H1 (cell line): Measurements from ENCODE around the gene GON4L. TPM values are rescaled to one million over a fixed set of nuclear protein-coding genes. Genes with fewer than 3 reads are reported as not detected.

Source experiments
- CTCF ChIA-PET: fragments of 300-600 bp; sonication (Branson Sonifier 250); formaldehyde crosslinking; loops from one replicate; lab custom pipeline; 2021; ENCODE audit not compliant: partially characterized antibody; lab: Charles Lee
- POLR2A ChIA-PET: fragments of 300-600 bp; sonication (Branson Sonifier 250); formaldehyde crosslinking; loops from one replicate; lab custom pipeline; 2021; ENCODE audit warnings: inconsistent platforms; ENCODE audit not compliant: partially characterized antibody; lab: Charles Lee
- DNase-seq, 2 experiments: peaks; one replicate each; pipeline versions ENCODE4 v3.0.0 to v3.0.0-alpha.2; 2010 to 2022; ENCODE audit warnings: low spot score in 2 of 2, low read depth in 1 of 2, mixed read lengths in 1 of 2
- FAIRE-seq: peaks from 2 replicates; lab custom pipeline; 2011; peaks lifted over from hg19 to GRCh38; lab: Jason Lieb, UNC
- H2AFZ ChIP-seq: 2 replicates; pipeline ENCODE4 v1.8.1; 2012; ENCODE audit warnings: low read length, inconsistent platforms
- H2AK5ac ChIP-seq: 2 replicates; pipeline ENCODE4 v1.6.1; 2013; ENCODE audit warnings: low read depth, low read length
- H2BK120ac ChIP-seq: replicated peaks from 2 replicates; pipeline ENCODE3; 2013; ENCODE audit warnings: low read depth, low read length, inconsistent platforms
- H2BK12ac ChIP-seq: 2 replicates; pipeline ENCODE4 v1.6.1; 2013; ENCODE audit warnings: low read depth, low read length
- H2BK15ac ChIP-seq: 2 replicates; pipeline ENCODE4 v1.6.1; 2013; ENCODE audit warnings: low read length
- H2BK20ac ChIP-seq: 2 replicates; pipeline ENCODE4 v1.6.1; 2013; ENCODE audit warnings: low read length
- H2BK5ac ChIP-seq: 2 replicates; pipeline ENCODE4 v1.6.1; 2013; ENCODE audit warnings: low read depth, low read length
- H3K14ac ChIP-seq: 2 replicates; pipeline ENCODE4 v1.6.1; 2013; ENCODE audit warnings: inconsistent platforms; ENCODE audit not compliant: insufficient read length
- H3K18ac ChIP-seq: 2 replicates; pipeline ENCODE4 v1.6.1; 2013; ENCODE audit warnings: low read length; ENCODE audit errors: extremely low read depth
- H3K23ac ChIP-seq: 2 replicates; pipeline ENCODE4 v1.6.1; 2013; ENCODE audit warnings: inconsistent platforms; ENCODE audit not compliant: insufficient read length
- H3K23me2 ChIP-seq: 2 replicates; pipeline ENCODE4 v1.6.1; 2013; ENCODE audit warnings: low read depth, low read length
- H3K27ac ChIP-seq: 2 replicates; pipeline ENCODE4 v1.6.1; 2011; ENCODE audit warnings: low read depth, low read length, inconsistent platforms
- H3K27me3 ChIP-seq, 4 experiments: replicated peaks in 1 of 4; 1 replicate in 1 of 4; 2 replicates in 3 of 4; pipeline versions ENCODE4 v1.6.1 to v1.8.1; 2011 to 2013; ENCODE audit warnings: low read length in 3 of 4, mild to moderate bottlenecking in 3 of 4, inconsistent platforms in 2 of 4, mixed read lengths in 2 of 4, moderate library complexity in 1 of 4; ENCODE audit not compliant: control insufficient read depth in 3 of 4, insufficient read depth in 3 of 4; ENCODE audit errors: extremely low read depth in 1 of 4
- H3K36me3 ChIP-seq, 4 experiments: 2 replicates each; pipeline versions ENCODE4 v1.6.1 to v1.8.1; 2011 to 2013; ENCODE audit warnings: mild to moderate bottlenecking in 4 of 4, low read length in 3 of 4, moderate library complexity in 2 of 4, control low read depth in 1 of 4, inconsistent platforms in 1 of 4; ENCODE audit not compliant: insufficient read depth in 4 of 4, control insufficient read depth in 2 of 4
- H3K4ac ChIP-seq: replicated peaks from 2 replicates; pipeline ENCODE3; 2013; ENCODE audit warnings: low read length, low read depth, mixed read lengths, inconsistent platforms; ENCODE audit not compliant: insufficient read length
- H3K4me1 ChIP-seq, 4 experiments: replicated peaks in 1 of 4; 1 replicate in 1 of 4; 2 replicates in 3 of 4; pipeline versions ENCODE4 v1.6.1 to v1.8.1; 2011 to 2013; ENCODE audit warnings: low read length in 3 of 4, inconsistent platforms in 2 of 4, mixed read lengths in 1 of 4; ENCODE audit not compliant: insufficient read depth in 4 of 4, control insufficient read depth in 3 of 4
- H3K4me2 ChIP-seq, 2 experiments: 2 replicates each; pipeline versions ENCODE4 v1.6.1 to v1.8.1; 2011 to 2013; ENCODE audit warnings: low read depth in 2 of 2, low read length in 2 of 2, control low read depth in 1 of 2, inconsistent platforms in 1 of 2, mild to moderate bottlenecking in 1 of 2; ENCODE audit not compliant: insufficient read depth in 1 of 2
- H3K4me3 ChIP-seq, 4 experiments: fragments of 200-600, 300-600 bp in 1 of 4; sonication (generic), shearing (Covaris generic), sonication (Bioruptor Twin) in 1 of 4; 2 replicates each; pipeline versions ENCODE4 v1.5.1 to v1.8.1; 2011 to 2016; ENCODE audit warnings: low read length in 4 of 4, low read depth in 3 of 4, control low read depth in 2 of 4, inconsistent platforms in 2 of 4, mild to moderate bottlenecking in 2 of 4, mixed read lengths in 1 of 4, moderate library complexity in 1 of 4; ENCODE audit not compliant: insufficient read depth in 2 of 4; ENCODE audit errors: extremely low read depth in 1 of 4
- H3K56ac ChIP-seq: replicated peaks from 2 replicates; pipeline ENCODE3; 2013; ENCODE audit warnings: low read depth, mild to moderate bottlenecking, mixed read lengths, low read length, inconsistent platforms; ENCODE audit not compliant: insufficient read length
- H3K79me1 ChIP-seq: 2 replicates; pipeline ENCODE4 v1.6.1; 2013; ENCODE audit warnings: low read depth, low read length, control low read depth
- H3K79me2 ChIP-seq, 2 experiments: 2 replicates each; pipeline versions ENCODE4 v1.6.1 to v1.8.1; 2012 to 2013; ENCODE audit warnings: low read length in 2 of 2, mild to moderate bottlenecking in 2 of 2, inconsistent platforms in 1 of 2; ENCODE audit not compliant: insufficient read depth in 2 of 2, control insufficient read depth in 1 of 2
- H3K9ac ChIP-seq, 4 experiments: replicated peaks in 1 of 4; 1 replicate in 1 of 4; 2 replicates in 3 of 4; pipeline versions ENCODE4 v1.6.1 to v1.8.1; 2011 to 2013; ENCODE audit warnings: low read depth in 3 of 4, low read length in 3 of 4, control low read depth in 2 of 4, mild to moderate bottlenecking in 2 of 4, moderate library complexity in 2 of 4, inconsistent platforms in 1 of 4; ENCODE audit errors: extremely low read depth in 1 of 4
- H3K9me3 ChIP-seq, 2 experiments: 2 replicates each; pipeline versions ENCODE4 v1.6.1 to v1.8.1; 2012 to 2013; ENCODE audit warnings: mild to moderate bottlenecking in 2 of 2, moderate library complexity in 2 of 2, control low read depth in 1 of 2, inconsistent platforms in 1 of 2, low read depth in 1 of 2, low read length in 1 of 2, mixed read lengths in 1 of 2; ENCODE audit not compliant: insufficient read depth in 2 of 2
- H4K20me1 ChIP-seq, 2 experiments: replicated peaks in 1 of 2; 2 replicates each; pipeline versions ENCODE3 to v1.8.1; 2011 to 2013; ENCODE audit warnings: inconsistent platforms in 2 of 2, low read length in 2 of 2, mild to moderate bottlenecking in 1 of 2; ENCODE audit not compliant: insufficient read depth in 2 of 2, control insufficient read depth in 1 of 2
- H4K5ac ChIP-seq: 2 replicates; pipeline ENCODE4 v1.6.1; 2013; ENCODE audit warnings: low read length, low read depth, mixed read lengths, inconsistent platforms; ENCODE audit not compliant: insufficient read length
- H4K8ac ChIP-seq: 2 replicates; pipeline ENCODE4 v1.8.0; 2013; ENCODE audit warnings: mild to moderate bottlenecking, moderate library complexity, low read length, inconsistent platforms; ENCODE audit not compliant: insufficient read depth; ENCODE audit errors: extremely low read depth
- H4K91ac ChIP-seq: replicated peaks from 2 replicates; pipeline ENCODE3; 2013; ENCODE audit warnings: low read length, mixed read lengths, inconsistent platforms; ENCODE audit not compliant: insufficient read length
- TAF7 ChIP-seq: optimal IDR thresholded peaks from 2 replicates; pipeline ENCODE3; 2011; ENCODE audit warnings: low read depth, mild to moderate bottlenecking, inconsistent platforms, low read length, moderate library complexity, borderline replicate concordance
- YY1 ChIP-seq: IDR thresholded peaks from 2 replicates; pipeline ENCODE4 v1.6.1; 2011; ENCODE audit warnings: low read depth, mild to moderate bottlenecking, low read length
- WGBS, 2 experiments: shearing (Covaris generic) in 1 of 2; methylation state at CpG; one replicate each; pipeline versions ENCODE4 v1.1.6 to v1.1.7; 2013 to 2015; ENCODE audit warnings: low lambda C conversion rate in 2 of 2, mixed read lengths in 2 of 2, inconsistent platforms in 1 of 2, low coverage in 1 of 2, missing lambda C conversion rate in 1 of 2; ENCODE audit not compliant: insufficient replicate concordance in 2 of 2, insufficient coverage in 1 of 2, insufficient read length in 1 of 2; ENCODE audit errors: extremely low coverage in 1 of 2, missing lambda C conversion rate in 1 of 2; 5-methylcytosine and 5-hydroxymethylcytosine counted together
- polyA plus RNA-seq, 7 experiments: library from polyadenylated mRNA; depleted of rRNA in 3 of 7; stranded (reverse) in 5 of 7; unstranded in 2 of 7; fragments of >200 nt in 5 of 7; fragments of 200-250 nt in 2 of 7; gene quantifications; 1 replicate in 5 of 7; 2 replicates in 1 of 7; 4 replicates in 1 of 7; pipeline versions ENCODE4 v1.2.1 to v1.2.3, GENCODE V29; 2011 to 2013; ENCODE audit warnings: missing spikeins in 2 of 7, mixed read lengths in 2 of 7
- total RNA-seq: library from RNA; stranded (reverse); fragmentation: NEBNext Ultra II Directional; extraction: Animal tissue kit (Norgen Biotek cat#: 25700); gene quantifications from 2 replicates; pipeline ENCODE4 v1.2.1, GENCODE V29; 2021

Gene GON4L
- total and polyA plus RNA-seq, 2 of the 8 experiments (the other 6 are each of a cell fraction or from before 2014, with no cell fraction given): 26.2 to 52.1 TPM

DNA sequence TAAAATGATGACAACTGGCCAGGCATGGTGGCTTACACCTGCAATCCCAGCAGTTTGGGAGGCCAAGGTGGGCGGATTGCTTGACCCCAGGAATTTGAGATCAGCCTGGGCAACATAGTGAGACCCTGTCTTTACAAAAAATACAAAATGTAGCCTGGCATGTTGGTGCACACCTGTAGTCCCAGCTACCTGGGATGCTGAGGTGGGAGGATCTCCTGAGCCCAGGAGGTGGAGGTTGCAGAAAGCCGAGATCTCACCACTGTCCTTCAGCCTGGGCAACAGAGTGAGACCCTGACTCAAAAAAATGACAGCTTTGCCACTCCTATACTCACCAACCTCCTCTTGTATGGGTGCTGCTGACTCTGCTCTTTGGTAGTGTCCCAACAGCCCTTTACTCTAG, 20.9 kb upstream of the GON4L start:
- no peaks in the 10 kb centered on the region for H3K23me2 ChIP-seq
- no peaks in the 10 kb centered on the region for H3K79me2 ChIP-seq
- H3K4me3 ChIP-seq: no peak overlapping the region
- H2BK15ac ChIP-seq: no peak overlapping the region
- H3K23ac ChIP-seq: no peak overlapping the region
- H3K36me3 ChIP-seq: no peaks in the 10 kb centered on the region
- no peaks in the 10 kb centered on the region for H3K79me1 ChIP-seq
- POLR2A ChIA-PET: interaction anchor here (1.1 to 1.5 kb wide), 3 partner anchors 14 to 34 kb away, joined by 3 read pairs; no protein-coding TSS in a partner anchor
- H3K4me1 ChIP-seq: no peaks in the 10 kb centered on the region
- H3K14ac ChIP-seq: no peak overlapping the region
- FAIRE-seq (no peak), DNase-seq (no peak)
- no peak overlapping the region for H2AFZ ChIP-seq
- no peak overlapping the region for H2BK5ac ChIP-seq
- H2BK120ac ChIP-seq: no peak overlapping the region
- H3K56ac ChIP-seq: no peak overlapping the region
- H3K9ac ChIP-seq: no peak overlapping the region
- CTCF ChIA-PET: interaction anchor here (0.5 to 1.1 kb wide), 3 partner anchors 12 to 66 kb away, joined by 3 to 5 read pairs (median 3); no protein-coding TSS in a partner anchor
- 95% methylated on average over 2 of the region's 2 CpGs; no CpG with 5 or more reads in 1 of the 2 experiments for WGBS, 2 experiments
- no peak overlapping the region for H2BK20ac ChIP-seq
- no peak overlapping the region for H2AK5ac ChIP-seq
- H2BK12ac ChIP-seq: 0 out of 2 replicates have a peak overlapping the region, but pooled peaks have one; percentile 5
- no peak overlapping the region for H4K8ac ChIP-seq
- H3K18ac ChIP-seq: no peak overlapping the region
- H4K5ac ChIP-seq: no peak overlapping the region
- H3K4me2 ChIP-seq: no peak overlapping the region
- no peaks in the 10 kb centered on the region for H4K20me1 ChIP-seq
- no peak overlapping the region for H3K27ac ChIP-seq
- no peak overlapping the region for H3K4ac ChIP-seq
- H3K9me3 ChIP-seq: no peaks in the 10 kb centered on the region
- H4K91ac ChIP-seq: no peak overlapping the region
- TF ChIP-seq TAF7: no peak
- TF ChIP-seq YY1: no peak
- no peaks in the 10 kb centered on the region for H3K27me3 ChIP-seq
